ENCODE measurements around the gene RPL10A. TPM values are rescaled to one million over a fixed set of nuclear protein-coding genes. Genes with fewer than 3 reads are reported as not detected.

RPL10A gene
- total and polyA plus RNA-seq, 2 of the 8 experiments (the other 6 are each of a cell fraction or from before 2014, with no cell fraction given), result 1,893 to 2,948 TPM

DNA sequence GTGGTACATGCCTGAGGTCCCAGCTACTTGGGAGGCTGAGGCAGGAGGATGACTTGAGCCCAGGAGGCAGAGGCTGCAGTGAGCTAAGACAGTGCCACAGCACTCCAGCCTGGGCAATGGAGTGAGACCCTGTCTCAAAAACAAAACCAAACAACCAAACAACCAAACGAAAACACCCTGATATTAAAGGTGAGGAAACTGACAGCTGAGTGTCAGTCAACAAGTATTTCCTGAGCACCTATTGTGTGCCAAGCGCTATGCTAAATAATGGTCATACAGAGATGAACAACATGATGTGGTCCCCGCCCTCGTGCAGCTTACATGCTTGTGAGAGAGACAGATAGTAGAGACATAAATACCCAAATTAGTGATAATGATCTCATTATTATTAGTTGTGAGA, 46.4 kb downstream of the RPL10A start (continued):
- TF ChIP-seq, protein P1, sequence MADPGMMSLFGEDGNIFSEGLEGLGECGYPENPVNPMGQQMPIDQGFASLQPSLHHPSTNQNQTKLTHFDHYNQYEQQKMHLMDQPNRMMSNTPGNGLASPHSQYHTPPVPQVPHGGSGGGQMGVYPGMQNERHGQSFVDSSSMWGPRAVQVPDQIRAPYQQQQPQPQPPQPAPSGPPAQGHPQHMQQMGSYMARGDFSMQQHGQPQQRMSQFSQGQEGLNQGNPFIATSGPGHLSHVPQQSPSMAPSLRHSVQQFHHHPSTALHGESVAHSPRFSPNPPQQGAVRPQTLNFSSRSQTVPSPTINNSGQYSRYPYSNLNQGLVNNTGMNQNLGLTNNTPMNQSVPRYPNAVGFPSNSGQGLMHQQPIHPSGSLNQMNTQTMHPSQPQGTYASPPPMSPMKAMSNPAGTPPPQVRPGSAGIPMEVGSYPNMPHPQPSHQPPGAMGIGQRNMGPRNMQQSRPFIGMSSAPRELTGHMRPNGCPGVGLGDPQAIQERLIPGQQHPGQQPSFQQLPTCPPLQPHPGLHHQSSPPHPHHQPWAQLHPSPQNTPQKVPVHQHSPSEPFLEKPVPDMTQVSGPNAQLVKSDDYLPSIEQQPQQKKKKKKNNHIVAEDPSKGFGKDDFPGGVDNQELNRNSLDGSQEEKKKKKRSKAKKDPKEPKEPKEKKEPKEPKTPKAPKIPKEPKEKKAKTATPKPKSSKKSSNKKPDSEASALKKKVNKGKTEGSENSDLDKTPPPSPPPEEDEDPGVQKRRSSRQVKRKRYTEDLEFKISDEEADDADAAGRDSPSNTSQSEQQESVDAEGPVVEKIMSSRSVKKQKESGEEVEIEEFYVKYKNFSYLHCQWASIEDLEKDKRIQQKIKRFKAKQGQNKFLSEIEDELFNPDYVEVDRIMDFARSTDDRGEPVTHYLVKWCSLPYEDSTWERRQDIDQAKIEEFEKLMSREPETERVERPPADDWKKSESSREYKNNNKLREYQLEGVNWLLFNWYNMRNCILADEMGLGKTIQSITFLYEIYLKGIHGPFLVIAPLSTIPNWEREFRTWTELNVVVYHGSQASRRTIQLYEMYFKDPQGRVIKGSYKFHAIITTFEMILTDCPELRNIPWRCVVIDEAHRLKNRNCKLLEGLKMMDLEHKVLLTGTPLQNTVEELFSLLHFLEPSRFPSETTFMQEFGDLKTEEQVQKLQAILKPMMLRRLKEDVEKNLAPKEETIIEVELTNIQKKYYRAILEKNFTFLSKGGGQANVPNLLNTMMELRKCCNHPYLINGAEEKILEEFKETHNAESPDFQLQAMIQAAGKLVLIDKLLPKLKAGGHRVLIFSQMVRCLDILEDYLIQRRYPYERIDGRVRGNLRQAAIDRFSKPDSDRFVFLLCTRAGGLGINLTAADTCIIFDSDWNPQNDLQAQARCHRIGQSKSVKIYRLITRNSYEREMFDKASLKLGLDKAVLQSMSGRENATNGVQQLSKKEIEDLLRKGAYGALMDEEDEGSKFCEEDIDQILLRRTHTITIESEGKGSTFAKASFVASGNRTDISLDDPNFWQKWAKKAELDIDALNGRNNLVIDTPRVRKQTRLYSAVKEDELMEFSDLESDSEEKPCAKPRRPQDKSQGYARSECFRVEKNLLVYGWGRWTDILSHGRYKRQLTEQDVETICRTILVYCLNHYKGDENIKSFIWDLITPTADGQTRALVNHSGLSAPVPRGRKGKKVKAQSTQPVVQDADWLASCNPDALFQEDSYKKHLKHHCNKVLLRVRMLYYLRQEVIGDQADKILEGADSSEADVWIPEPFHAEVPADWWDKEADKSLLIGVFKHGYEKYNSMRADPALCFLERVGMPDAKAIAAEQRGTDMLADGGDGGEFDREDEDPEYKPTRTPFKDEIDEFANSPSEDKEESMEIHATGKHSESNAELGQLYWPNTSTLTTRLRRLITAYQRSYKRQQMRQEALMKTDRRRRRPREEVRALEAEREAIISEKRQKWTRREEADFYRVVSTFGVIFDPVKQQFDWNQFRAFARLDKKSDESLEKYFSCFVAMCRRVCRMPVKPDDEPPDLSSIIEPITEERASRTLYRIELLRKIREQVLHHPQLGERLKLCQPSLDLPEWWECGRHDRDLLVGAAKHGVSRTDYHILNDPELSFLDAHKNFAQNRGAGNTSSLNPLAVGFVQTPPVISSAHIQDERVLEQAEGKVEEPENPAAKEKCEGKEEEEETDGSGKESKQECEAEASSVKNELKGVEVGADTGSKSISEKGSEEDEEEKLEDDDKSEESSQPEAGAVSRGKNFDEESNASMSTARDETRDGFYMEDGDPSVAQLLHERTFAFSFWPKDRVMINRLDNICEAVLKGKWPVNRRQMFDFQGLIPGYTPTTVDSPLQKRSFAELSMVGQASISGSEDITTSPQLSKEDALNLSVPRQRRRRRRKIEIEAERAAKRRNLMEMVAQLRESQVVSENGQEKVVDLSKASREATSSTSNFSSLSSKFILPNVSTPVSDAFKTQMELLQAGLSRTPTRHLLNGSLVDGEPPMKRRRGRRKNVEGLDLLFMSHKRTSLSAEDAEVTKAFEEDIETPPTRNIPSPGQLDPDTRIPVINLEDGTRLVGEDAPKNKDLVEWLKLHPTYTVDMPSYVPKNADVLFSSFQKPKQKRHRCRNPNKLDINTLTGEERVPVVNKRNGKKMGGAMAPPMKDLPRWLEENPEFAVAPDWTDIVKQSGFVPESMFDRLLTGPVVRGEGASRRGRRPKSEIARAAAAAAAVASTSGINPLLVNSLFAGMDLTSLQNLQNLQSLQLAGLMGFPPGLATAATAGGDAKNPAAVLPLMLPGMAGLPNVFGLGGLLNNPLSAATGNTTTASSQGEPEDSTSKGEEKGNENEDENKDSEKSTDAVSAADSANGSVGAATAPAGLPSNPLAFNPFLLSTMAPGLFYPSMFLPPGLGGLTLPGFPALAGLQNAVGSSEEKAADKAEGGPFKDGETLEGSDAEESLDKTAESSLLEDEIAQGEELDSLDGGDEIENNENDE (IDR thresholded peaks at IDR 0.05; ENCODE audit: insufficient replicate concordance, low read length), result no peak
- TF ChIP-seq CTBP2 (IDR thresholded peaks at IDR 0.05; ENCODE audit: borderline replicate concordance, insufficient read depth, insufficient read length, low read length), result no peak
- no peak for TF ChIP-seq YY1 (IDR thresholded peaks at IDR 0.05; ENCODE audit: low read depth, low read length)
- no peak for TF ChIP-seq EP300 (IDR thresholded peaks at IDR 0.05; ENCODE audit: borderline replicate concordance in 1 of 2, low read depth in 2 of 2, low read length in 2 of 2)
- TF ChIP-seq TAF7 (optimal IDR thresholded peaks at IDR 0.05; ENCODE audit: borderline replicate concordance, low read depth, low read length), result no peak

Measured in H1 (cell line).